Astrocyte (in vitro differentiated cells and primary cell): ENCODE results near the gene FHIT. TPM values are rescaled to one million over a fixed set of nuclear protein-coding genes. Genes with fewer than 3 reads are reported as not detected.

Source experiments
- DNase-seq: peaks from one replicate; pipeline ENCODE4 v3.0.0-alpha.2; 2010; ENCODE audit warnings: low read depth
- FAIRE-seq: peaks from 2 replicates; lab custom pipeline; 2011; peaks lifted over from hg19 to GRCh38; lab: Jason Lieb, UNC
- H2AFZ ChIP-seq: 2 replicates; pipeline ENCODE4 v1.6.0; 2012; ENCODE audit warnings: low read depth, low read length, inconsistent platforms
- H3K27ac ChIP-seq: 2 replicates; pipeline ENCODE4 v1.5.1; 2011; ENCODE audit warnings: low read depth, low read length, inconsistent platforms
- H3K27me3 ChIP-seq: 2 replicates; pipeline ENCODE4 v1.6.0; 2011; ENCODE audit warnings: low read length, inconsistent platforms; ENCODE audit not compliant: insufficient read depth
- H3K36me3 ChIP-seq: 2 replicates; pipeline ENCODE4 v1.5.1; 2011; ENCODE audit warnings: low read length, inconsistent platforms; ENCODE audit not compliant: insufficient read depth
- H3K4me1 ChIP-seq: 2 replicates; pipeline ENCODE4 v1.5.1; 2011; ENCODE audit warnings: low read length, inconsistent platforms; ENCODE audit not compliant: insufficient read depth
- H3K4me2 ChIP-seq: 2 replicates; pipeline ENCODE4 v1.6.0; 2012; ENCODE audit warnings: low read length, inconsistent platforms
- H3K4me3 ChIP-seq: 2 replicates; pipeline ENCODE4 v1.5.1; 2011; ENCODE audit warnings: low read depth, mild to moderate bottlenecking, low read length, inconsistent platforms; ENCODE audit not compliant: insufficient read depth
- H3K79me2 ChIP-seq: 2 replicates; pipeline ENCODE4 v1.6.0; 2012; ENCODE audit warnings: mild to moderate bottlenecking, low read length, inconsistent platforms; ENCODE audit not compliant: insufficient read depth
- H3K9ac ChIP-seq: 2 replicates; pipeline ENCODE4 v1.6.0; 2012; ENCODE audit warnings: mild to moderate bottlenecking, low read length, inconsistent platforms
- H3K9me3 ChIP-seq: 2 replicates; pipeline ENCODE4 v1.5.1; 2012; ENCODE audit warnings: low read depth, mild to moderate bottlenecking, low read length, inconsistent platforms; ENCODE audit not compliant: insufficient read depth
- H4K20me1 ChIP-seq: 2 replicates; pipeline ENCODE4 v1.6.0; 2012; ENCODE audit warnings: low read length, inconsistent platforms; ENCODE audit not compliant: insufficient read depth
- H3K27ac Mint-ChIP-seq: one replicate; pipeline ENCODE4 v1.8.0; 2021; ENCODE audit warnings: mild to moderate bottlenecking, mixed read lengths; ENCODE audit not compliant: unreplicated experiment
- H3K27me3 Mint-ChIP-seq: one replicate; pipeline ENCODE4 v1.8.0; 2021; ENCODE audit warnings: low read depth, mixed read lengths; ENCODE audit not compliant: unreplicated experiment
- H3K36me3 Mint-ChIP-seq: one replicate; pipeline ENCODE4 v1.8.0; 2021; ENCODE audit warnings: low read depth, mixed read lengths; ENCODE audit not compliant: unreplicated experiment
- H3K4me1 Mint-ChIP-seq: one replicate; pipeline ENCODE4 v1.8.0; 2021; ENCODE audit warnings: low read depth, mixed read lengths; ENCODE audit not compliant: unreplicated experiment
- H3K4me3 Mint-ChIP-seq: one replicate; pipeline ENCODE4 v1.8.0; 2021; ENCODE audit warnings: mild to moderate bottlenecking, moderate library complexity, mixed read lengths; ENCODE audit not compliant: unreplicated experiment
- H3K9me3 Mint-ChIP-seq: one replicate; pipeline ENCODE4 v1.8.0; 2021; ENCODE audit warnings: mild to moderate bottlenecking, mixed read lengths; ENCODE audit not compliant: unreplicated experiment
- CTCF ChIP-seq: IDR thresholded peaks from 2 replicates; pipeline ENCODE4 v1.5.1; 2011; ENCODE audit warnings: low read depth, mild to moderate bottlenecking, inconsistent platforms, low read length, moderate library complexity; ENCODE audit not compliant: insufficient read depth
- EZH2 ChIP-seq: IDR thresholded peaks from 2 replicates; pipeline ENCODE4 v1.6.1; 2012; ENCODE audit warnings: mild to moderate bottlenecking, low read length, inconsistent platforms; ENCODE audit not compliant: insufficient read depth
- total RNA-seq: library from RNA; stranded (reverse); gene quantifications from 2 replicates; pipeline ENCODE4 v1.2.1, GENCODE V29; 2021

FHIT gene
- total RNA-seq, 1 donor from 2014 or later: 6.7 TPM

- H3K9ac ChIP-seq: no peak overlapping the region
- no peaks in the 10 kb centered on the region for H3K4me1 ChIP-seq
- H3K4me3 ChIP-seq: no peak overlapping the region
- H3K4me3 Mint-ChIP-seq: no peak overlapping the region
- no peaks in the 10 kb centered on the region for H3K79me2 ChIP-seq
- FAIRE-seq: no peak
- H3K4me2 ChIP-seq: no peak overlapping the region
- H4K20me1 ChIP-seq: no peaks in the 10 kb centered on the region
- H3K9me3 Mint-ChIP-seq: peaks cover 3% of the 10 kb centered on the region
- no peak for DNase-seq
- H3K27me3 Mint-ChIP-seq: peaks cover 5% of the 10 kb centered on the region
- no peak overlapping the region for H2AFZ ChIP-seq
- H3K4me1 Mint-ChIP-seq: peaks cover 6% of the 10 kb centered on the region
- peaks cover 1% of the 10 kb centered on the region for H3K36me3 Mint-ChIP-seq
- TF ChIP-seq EZH2 (no peak), CTCF (no peak)
- H3K27ac Mint-ChIP-seq: no peak overlapping the region
- H3K27me3 ChIP-seq: no peaks in the 10 kb centered on the region
- no peak overlapping the region for H3K27ac ChIP-seq
- H3K9me3 ChIP-seq: peaks cover 2% of the 10 kb centered on the region
- no peaks in the 10 kb centered on the region for H3K36me3 ChIP-seq
These were observed 856.0 kb downstream of the FHIT start for GRCh38 chr3:60395173-60395762.

- peaks cover 2% of the 10 kb centered on the region for H3K9me3 ChIP-seq
- H3K4me1 Mint-ChIP-seq: no peaks in the 10 kb centered on the region
- peaks cover 5% of the 10 kb centered on the region for H3K27me3 Mint-ChIP-seq
- H3K9ac ChIP-seq: no peak overlapping the region
- TF ChIP-seq CTCF: no peak
- TF ChIP-seq EZH2: no peak
- H3K27ac Mint-ChIP-seq: no peak overlapping the region
- H3K27me3 ChIP-seq: no peaks in the 10 kb centered on the region
- H3K4me1 ChIP-seq: no peaks in the 10 kb centered on the region
- peaks cover 1% of the 10 kb centered on the region for H3K36me3 Mint-ChIP-seq
- H2AFZ ChIP-seq: no peak overlapping the region
- no peak overlapping the region for H3K4me3 Mint-ChIP-seq
- H3K27ac ChIP-seq: no peak overlapping the region
- DNase-seq: no peak
- no peak overlapping the region for H3K4me3 ChIP-seq
- H3K9me3 Mint-ChIP-seq: peaks cover 3% of the 10 kb centered on the region
- H3K36me3 ChIP-seq: no peaks in the 10 kb centered on the region
- H3K4me2 ChIP-seq: no peak overlapping the region
- no peaks in the 10 kb centered on the region for H3K79me2 ChIP-seq
- no peak for FAIRE-seq
- no peaks in the 10 kb centered on the region for H4K20me1 ChIP-seq
These were observed 857.3 kb downstream of the FHIT start for GRCh38 chr3:60393946-60394345.

- Histone ChIP-seq H3K9me3 (no peaks in the 10 kb centered on the region), H3K4me2 (no peak overlapping the region), H3K4me3 (no peak overlapping the region), H3K4me1 (no peaks in the 10 kb centered on the region), H3K27me3 (no peaks in the 10 kb centered on the region), H2AFZ (no peak overlapping the region), H3K9ac (no peak overlapping the region), H3K27ac (no peak overlapping the region), H3K36me3 (no peaks in the 10 kb centered on the region), H4K20me1 (no peaks in the 10 kb centered on the region), H3K79me2 (no peaks in the 10 kb centered on the region)
- FAIRE-seq (no peak), DNase-seq (no peak)
- Mint-ChIP-seq H3K4me3 (no peak overlapping the region), H3K9me3 (no peaks in the 10 kb centered on the region), H3K27me3 (peaks cover 5% of the 10 kb centered on the region), H3K27ac (no peak overlapping the region), H3K36me3 (no peaks in the 10 kb centered on the region), H3K4me1 (peaks cover 4% of the 10 kb centered on the region)
- TF ChIP-seq EZH2 (no peak), CTCF (no peak)
These were observed 858.8 kb downstream of the FHIT start for GRCh38 chr3:60392501-60392900.
